NB4 (cell line): ENCODE measurements around the gene SNAI3.

Experiments
- DNase-seq: peaks from one replicate; pipeline ENCODE4 v3.0.0; 2010; ENCODE audit warnings: low read depth
- H3K4me3 ChIP-seq: one replicate; pipeline ENCODE4 v1.5.1; 2011; ENCODE audit warnings: mild to moderate bottlenecking, low read depth, low read length, moderate library complexity
- CTCF ChIP-seq: IDR thresholded peaks from one replicate; pipeline ENCODE4 v1.5.1; 2012; ENCODE audit warnings: low read depth, low read length
- MAX ChIP-seq: IDR thresholded peaks from 2 replicates; pipeline ENCODE4 v1.6.1; 2011; ENCODE audit warnings: low read depth, low read length
- MYC ChIP-seq: IDR thresholded peaks from 2 replicates; pipeline ENCODE4 v1.6.1; 2011; ENCODE audit warnings: low read depth, low read length
- POLR2A ChIP-seq: IDR thresholded peaks from 2 replicates; pipeline ENCODE4 v1.6.1; 2011; ENCODE audit warnings: mild to moderate bottlenecking; ENCODE audit not compliant: insufficient read length; ENCODE audit errors: extremely low read depth

Gene SNAI3

GRCh38 chr16:88687254-88687576 is 908 bp upstream of the SNAI3 start:
- no peak for DNase-seq
- TF ChIP-seq MYC (no peak), MAX (no peak), POLR2A (no peak), CTCF (no peak)
- H3K4me3 ChIP-seq = no peak overlapping the region

- no peak for TF ChIP-seq CTCF
- H3K4me3 ChIP-seq = peak overlapping the region; percentile 75
- no peak for DNase-seq
Measured at GRCh38 chr16:88686062-88686438, 257 bp downstream of the SNAI3 start.

GRCh38 chr16:88685156-88686061 is 898 bp downstream of the SNAI3 start:
- peak; percentile 87 for TF ChIP-seq CTCF
- TF ChIP-seq POLR2A = no peak
- peak; percentile 85 for TF ChIP-seq MYC
- peak; percentile 81 for TF ChIP-seq MAX
- DNase-seq = peak; percentile 87
- H3K4me3 ChIP-seq = peak overlapping the region; percentile 75

- peak overlapping the region; percentile 75 for H3K4me3 ChIP-seq
- peak; percentile 51 for DNase-seq
- no peak for TF ChIP-seq CTCF
- no peak for TF ChIP-seq MYC
- TF ChIP-seq MAX = no peak
- no peak for TF ChIP-seq POLR2A
Measured at GRCh38 chr16:88684569-88685155, 1.6 kb downstream of the SNAI3 start.

- peak overlapping the region; percentile 6 for H3K4me3 ChIP-seq
- peak; percentile 96 for DNase-seq
- no peak for TF ChIP-seq CTCF
- peak; percentile 89 for TF ChIP-seq MYC
- peak; percentile 80 for TF ChIP-seq MAX
Measured at GRCh38 chr16:88681709-88682451, 4.4 kb downstream of the SNAI3 start.
